Kidney capillary endothelial cell (primary cell): ENCODE results near the gene SEC16A.

ENCODE experiments used
- DNase-seq: peaks from one replicate; pipeline ENCODE4 v3.0.0-alpha.2; 2018; ENCODE audit warnings: low spot score

SEC16A gene

GRCh38 chr9:136485049-136486045, 2.5 kb upstream of the SEC16A start:
- peak; percentile 74 for DNase-seq

DNA sequence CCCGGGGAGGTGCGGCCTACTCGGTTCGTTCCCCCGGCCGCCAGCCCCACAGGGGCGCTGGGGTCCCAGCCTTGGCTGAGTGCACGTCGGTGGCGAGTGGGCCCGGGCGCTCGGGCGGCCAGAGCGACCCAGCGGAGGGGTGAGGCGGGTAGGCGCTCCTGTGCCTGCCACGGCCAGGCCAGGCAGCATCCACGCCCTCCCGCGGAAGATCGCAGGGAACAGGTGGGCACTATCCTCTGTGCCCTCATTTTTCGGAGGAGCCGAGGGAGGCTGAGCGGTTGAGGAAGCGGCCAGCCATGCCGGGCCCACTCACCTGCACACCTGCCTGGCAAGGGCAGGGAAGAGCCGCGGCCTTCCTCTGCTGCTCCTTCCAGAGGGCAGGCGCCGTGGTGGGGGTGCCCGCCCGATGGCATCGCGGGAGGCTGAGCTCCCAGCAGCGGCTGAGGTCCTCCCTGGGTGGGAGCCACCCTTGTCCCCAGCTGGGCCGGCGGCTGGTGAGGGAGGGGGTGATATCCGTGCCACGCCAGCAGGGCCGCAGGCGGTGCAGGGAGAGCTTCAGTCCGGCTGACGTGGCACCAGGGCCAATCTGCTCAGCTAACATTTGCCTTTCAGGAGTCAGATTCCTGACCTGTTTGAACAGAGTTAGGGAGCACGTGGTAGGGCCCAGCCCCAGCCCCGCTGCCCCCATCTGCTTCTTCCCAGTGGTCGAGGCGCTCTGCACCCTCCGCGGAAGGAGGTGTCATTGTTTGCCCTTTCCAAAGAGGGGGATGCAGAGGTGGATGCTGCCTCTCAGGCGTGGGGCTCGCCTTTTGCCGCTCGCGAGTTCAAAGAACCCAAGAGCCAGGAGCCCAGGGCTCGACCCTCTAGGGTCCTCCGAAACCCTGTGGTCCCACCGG, 1.6 kb upstream of the SEC16A start:
- DNase-seq = no peak

GRCh38 chr9:136483589-136484152, 831 bp upstream of the SEC16A start:
- DNase-seq = peak; percentile 94

- DNase-seq = peak; percentile 44
Observed at GRCh38 chr9:136482046-136482792, 621 bp downstream of the SEC16A start.

DNA sequence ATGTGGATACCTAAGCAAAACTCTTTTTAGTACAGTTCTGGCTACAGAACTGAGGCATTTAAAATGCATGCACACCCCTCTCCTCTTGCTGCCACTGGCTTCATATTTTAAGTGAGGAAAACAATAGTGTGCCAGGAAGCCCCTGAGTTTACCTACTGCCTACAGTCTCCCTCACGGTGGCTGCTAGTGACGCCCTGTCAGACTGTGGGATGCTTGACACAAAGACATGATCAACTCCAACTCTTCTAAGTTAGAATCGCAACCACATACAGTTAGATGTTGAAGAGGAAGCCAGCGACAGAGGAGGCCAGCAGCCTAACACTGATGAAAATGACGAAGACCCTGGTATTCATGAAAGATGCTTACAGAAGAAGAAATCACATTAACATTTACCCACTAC, 1.3 kb downstream of the SEC16A start:
- no peak for DNase-seq

- no peak for DNase-seq
Observed at GRCh38 chr9:136476369-136477150, 6.3 kb downstream of the SEC16A start.

GRCh38 chr9:136474974-136475865, 7.6 kb downstream of the SEC16A start:
- no peak for DNase-seq

- no peak for DNase-seq
Observed at GRCh38 chr9:136474021-136474640, 8.7 kb downstream of the SEC16A start.

- no peak for DNase-seq
Observed at GRCh38 chr9:136473354-136473721, 9.5 kb downstream of the SEC16A start.

DNA sequence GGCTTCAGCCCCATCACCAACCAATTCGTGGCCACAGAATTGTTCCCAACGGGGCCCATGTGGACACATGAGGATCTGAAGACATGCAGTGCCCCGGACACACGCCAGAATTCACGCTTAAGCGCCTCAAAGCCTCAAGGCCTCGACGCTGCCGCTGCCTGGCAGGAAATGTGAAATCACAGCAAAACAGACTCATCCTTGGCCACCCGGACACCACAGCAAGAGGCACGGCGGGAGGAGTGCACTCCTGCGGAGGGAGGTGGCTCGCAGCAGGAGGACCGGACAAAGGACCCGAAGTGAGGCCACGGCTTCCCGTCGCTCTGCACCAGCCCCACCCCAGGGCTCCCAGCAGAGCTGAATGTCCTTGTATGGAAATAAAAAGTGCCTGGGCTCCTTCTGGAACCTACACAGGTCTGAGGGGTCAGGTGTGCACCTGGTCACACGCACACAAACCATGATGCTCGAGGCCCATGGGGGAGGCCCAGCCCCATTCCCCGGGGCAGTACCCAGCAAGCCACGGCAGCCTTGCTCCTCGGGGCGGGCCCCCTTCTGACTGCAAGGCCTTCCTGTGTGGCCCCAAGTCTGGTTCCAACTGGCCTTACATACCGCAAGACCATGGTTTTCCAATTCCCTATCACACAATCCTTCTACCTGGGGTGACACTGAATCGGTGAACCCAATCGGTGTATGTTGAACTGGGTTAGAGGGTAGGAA, 10.0 kb downstream of the SEC16A start:
- no peak for DNase-seq

- DNase-seq = no peak
Observed at GRCh38 chr9:136471802-136472487, 10.9 kb downstream of the SEC16A start.

GRCh38 chr9:136470792-136471469, 11.9 kb downstream of the SEC16A start:
- DNase-seq = no peak

DNA sequence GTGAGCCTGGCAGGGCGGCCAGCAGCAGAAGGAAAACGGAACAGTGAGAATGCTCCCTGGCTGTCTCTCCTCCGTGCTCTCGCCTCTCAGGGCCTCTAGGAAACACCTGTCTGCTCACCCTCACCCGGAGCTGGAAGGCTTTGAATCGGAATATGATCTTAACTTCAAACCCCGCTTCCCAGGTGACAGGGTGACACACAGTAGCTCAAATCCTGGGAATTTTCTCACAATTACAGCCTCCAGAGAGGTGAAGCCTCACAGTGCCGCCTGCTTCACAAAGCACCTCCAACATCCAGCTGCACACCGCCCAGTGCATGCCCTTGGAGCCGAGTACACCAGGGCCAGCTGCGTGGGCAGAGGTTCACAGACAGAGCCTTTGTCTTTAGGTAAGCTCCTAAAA, 12.5 kb downstream of the SEC16A start:
- no peak for DNase-seq

DNA sequence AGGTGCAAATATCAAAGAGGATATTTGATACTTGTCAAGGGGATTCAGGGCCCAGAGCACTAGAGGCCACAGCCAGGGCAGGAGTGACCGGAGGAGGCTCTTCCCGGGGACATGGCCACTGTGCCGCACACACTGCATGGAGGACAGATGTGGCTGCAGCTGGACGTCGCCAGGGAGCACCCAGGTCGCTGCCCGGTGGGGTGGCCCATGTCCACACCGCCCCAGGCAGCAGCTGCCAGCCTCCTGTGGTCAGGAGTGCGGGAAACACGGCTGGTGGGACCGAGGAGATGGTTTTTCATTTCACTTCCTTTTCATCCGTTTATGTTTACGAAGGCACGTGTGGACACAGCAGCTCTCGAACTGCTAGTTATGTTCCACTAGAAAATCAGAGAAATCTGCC, 15.1 kb downstream of the SEC16A start:
- DNase-seq = no peak

- DNase-seq = no peak
Observed at GRCh38 chr9:136466155-136466541, 16.7 kb downstream of the SEC16A start.

- DNase-seq = no peak
Observed at GRCh38 chr9:136465500-136466154, 17.2 kb downstream of the SEC16A start.

DNA sequence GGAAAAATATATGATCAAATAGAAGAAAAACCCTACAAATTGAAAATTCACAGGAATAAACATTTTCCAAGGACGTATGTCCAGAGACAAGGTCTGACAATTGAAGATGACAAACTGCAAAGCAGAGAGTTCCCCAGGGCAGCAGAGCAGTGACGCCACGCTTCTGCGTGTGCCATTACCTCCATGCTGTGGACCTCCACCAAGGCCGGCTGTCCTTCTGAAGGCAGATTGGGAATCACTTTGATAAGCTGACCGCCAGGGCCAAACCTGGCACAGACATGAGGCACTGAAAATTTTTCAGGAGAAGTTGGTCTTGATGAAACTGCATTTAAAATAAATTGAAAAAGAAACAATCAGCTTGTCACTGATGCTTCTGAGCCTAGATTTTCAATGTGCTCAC, 18.6 kb downstream of the SEC16A start:
- no peak for DNase-seq
